Common myeloid progenitor, CD34-positive (primary cell): Measurements from ENCODE around the gene BICD1.

Experiments used
- CTCF ChIA-PET: fragments of 350-600 bp; sonication (Branson Sonifier 250); formaldehyde crosslinking; loops from one replicate; lab custom pipeline; 2021; ENCODE audit warnings: antibody characterized with exemption; lab: Charles Lee
- POLR2A ChIA-PET: fragments of 350-600 bp; sonication (Branson Sonifier 250); formaldehyde crosslinking; loops from one replicate; lab custom pipeline; 2021; ENCODE audit warnings: antibody characterized with exemption; lab: Charles Lee
- DNase-seq, 3 donors: peaks; one replicate each; pipeline versions ENCODE4 v3.0.0 to v3.0.0-alpha.2; 2013
- H3K27ac ChIP-seq, 2 experiments: 1 replicate in 1 of 2; 2 replicates in 1 of 2; pipeline ENCODE4 v1.7.0; 2013; ENCODE audit warnings: inconsistent platforms in 2 of 2, low read length in 2 of 2, mild to moderate bottlenecking in 2 of 2, low read depth in 1 of 2, moderate library complexity in 1 of 2; ENCODE audit not compliant: severe bottlenecking in 2 of 2, insufficient read depth in 1 of 2, poor library complexity in 1 of 2
- H3K27me3 ChIP-seq, 5 experiments: replicated peaks in 2 of 5; 1 replicate in 3 of 5; 2 replicates in 2 of 5; pipeline versions ENCODE4 v1.6.1 to v1.7.0; 2013; ENCODE audit warnings: low read length in 4 of 5, mild to moderate bottlenecking in 2 of 5, moderate library complexity in 2 of 5, inconsistent platforms in 1 of 5; ENCODE audit not compliant: insufficient read depth in 5 of 5, control insufficient read depth in 4 of 5
- H3K36me3 ChIP-seq, 4 experiments: 1 replicate in 2 of 4; 2 replicates in 2 of 4; pipeline versions ENCODE4 v1.6.1 to v1.7.0; 2013; ENCODE audit warnings: low read length in 3 of 4, control low read depth in 1 of 4, mild to moderate bottlenecking in 1 of 4; ENCODE audit not compliant: control insufficient read depth in 4 of 4, insufficient read depth in 4 of 4
- H3K4me1 ChIP-seq, 4 experiments: 1 replicate in 3 of 4; 2 replicates in 1 of 4; pipeline versions ENCODE4 v1.6.1 to v1.7.1; 2013; ENCODE audit warnings: low read length in 3 of 4, mild to moderate bottlenecking in 3 of 4, control low read depth in 1 of 4, inconsistent platforms in 1 of 4, moderate library complexity in 1 of 4; ENCODE audit not compliant: control insufficient read depth in 4 of 4, insufficient read depth in 4 of 4; ENCODE audit errors: control extremely low read depth in 1 of 4
- H3K4me3 ChIP-seq, 7 experiments: 1 replicate in 4 of 7; 2 replicates in 3 of 7; pipeline versions ENCODE4 v1.5.1 to v1.7.0; 2013; ENCODE audit warnings: mild to moderate bottlenecking in 7 of 7, low read length in 6 of 7, moderate library complexity in 6 of 7, inconsistent platforms in 2 of 7, low read depth in 2 of 7, control low read depth in 1 of 7; ENCODE audit not compliant: insufficient read depth in 4 of 7, control insufficient read depth in 1 of 7; ENCODE audit errors: extremely low read depth in 1 of 7
- H3K9me3 ChIP-seq, 5 experiments: 1 replicate in 4 of 5; 2 replicates in 1 of 5; pipeline versions ENCODE4 v1.6.1 to v1.7.1; 2013; ENCODE audit warnings: low read length in 4 of 5, mild to moderate bottlenecking in 2 of 5, inconsistent platforms in 1 of 5, low read depth in 1 of 5, moderate library complexity in 1 of 5; ENCODE audit not compliant: control insufficient read depth in 4 of 5, insufficient read depth in 2 of 5; ENCODE audit errors: control extremely low read depth in 1 of 5
- WGBS: methylation state at CpG from one replicate; pipeline ENCODE4 v1.1.5; 2013; ENCODE audit not compliant: insufficient coverage; 5-methylcytosine and 5-hydroxymethylcytosine counted together

BICD1 gene

DNA sequence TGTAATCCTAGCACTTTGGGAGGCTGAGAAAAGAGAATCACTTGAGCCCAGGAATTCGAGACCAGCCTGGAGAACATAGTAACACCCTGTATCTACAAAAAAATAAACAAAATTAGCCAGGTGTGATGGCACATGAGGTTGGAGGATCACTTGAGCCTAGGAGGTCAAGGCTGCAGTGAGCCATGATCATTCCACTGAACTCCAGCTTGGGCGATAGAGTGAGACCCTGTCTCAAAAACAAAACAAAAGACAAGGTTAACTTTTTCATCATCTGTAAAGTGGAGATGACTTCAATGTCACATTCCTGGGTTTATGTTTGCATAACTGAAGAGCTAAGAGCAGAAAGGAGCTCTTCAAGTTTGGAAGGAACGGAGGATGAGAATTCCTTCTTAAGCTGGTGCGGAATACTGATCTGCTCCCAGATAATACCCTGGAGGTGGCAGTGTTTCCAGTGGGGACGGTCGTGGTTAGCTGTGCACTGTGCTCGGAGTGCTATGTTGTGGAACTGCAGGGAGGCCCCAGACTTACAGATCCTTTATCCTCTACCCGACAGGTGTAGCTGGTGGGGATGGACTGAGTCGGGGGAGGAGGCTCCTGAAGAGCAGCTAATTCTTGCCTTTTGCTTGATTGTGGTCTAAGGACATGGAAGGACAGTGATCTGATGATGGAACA, 22.5 kb upstream of the BICD1 start:
- WGBS: 93% methylated on average over 8 of the region's 9 CpGs
- Histone ChIP-seq H3K27me3 (no peaks in the 10 kb centered on the region), H3K9me3 (no peaks in the 10 kb centered on the region), H3K4me3 (no peak overlapping the region), H3K4me1 (no peaks in the 10 kb centered on the region), H3K27ac (no peak overlapping the region), H3K36me3 (no peaks in the 10 kb centered on the region)
- POLR2A ChIA-PET: interaction anchor here (0.5 to 1.6 kb wide), 2 partner anchors 17 to 22 kb away, joined by 4 read pairs; no protein-coding TSS in a partner anchor
- DNase-seq: no peak
- CTCF ChIA-PET: interaction anchor here (1.0 to 1.7 kb wide), 6 partner anchors 9 to 26 kb away, joined by 3 to 6 read pairs (median 3); no protein-coding TSS in a partner anchor

DNA sequence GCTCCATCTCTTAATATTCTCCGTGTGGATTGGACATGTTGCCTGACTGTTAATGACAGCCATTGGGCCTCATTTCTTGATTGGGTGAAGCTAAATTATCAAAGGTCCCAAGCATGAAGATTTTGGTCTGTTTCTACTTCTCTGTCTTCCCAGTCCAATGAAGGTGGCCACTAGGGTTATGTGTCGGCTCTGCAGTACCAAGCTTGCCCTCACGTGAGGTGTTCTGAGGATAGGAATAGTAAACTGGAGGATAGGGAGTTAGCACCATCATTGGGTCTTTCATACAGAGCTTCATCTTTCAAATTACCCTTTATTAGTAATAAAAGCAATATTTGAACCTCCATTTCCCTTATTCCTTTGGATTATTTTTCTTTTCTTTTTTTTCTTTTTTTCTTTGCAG, 21.9 kb upstream of the BICD1 start:
- POLR2A ChIA-PET: interaction anchor here (0.5 to 1.6 kb wide), 2 partner anchors 18 to 21 kb away, joined by 4 read pairs; no protein-coding TSS in a partner anchor
- no CpG with 5 or more reads among the region's 3 CpGs for WGBS
- H3K9me3 ChIP-seq: no peaks in the 10 kb centered on the region

DNA sequence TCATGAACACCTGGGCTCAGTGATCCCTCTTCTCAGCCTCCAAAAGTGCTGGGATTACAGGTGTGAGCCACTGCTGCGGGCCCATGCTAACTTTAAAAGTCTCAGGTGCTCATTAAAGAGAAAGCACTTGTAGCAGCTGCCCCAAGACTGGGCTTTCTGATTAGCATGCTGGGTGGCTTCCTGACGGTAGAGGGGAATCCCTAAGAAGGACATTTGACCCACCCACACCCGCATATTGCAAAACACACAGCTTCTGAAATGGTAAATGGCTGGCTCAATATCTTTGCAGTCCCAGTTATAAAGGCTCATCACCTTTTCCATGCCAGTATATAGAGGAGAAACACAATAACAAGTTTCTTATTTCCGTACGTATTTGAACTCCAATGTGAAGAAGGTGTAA, 19.3 kb upstream of the BICD1 start:
- POLR2A ChIA-PET: no interaction called here
- H3K9me3 ChIP-seq: no peaks in the 10 kb centered on the region
- H3K36me3 ChIP-seq: no peaks in the 10 kb centered on the region
- no peak overlapping the region for H3K27ac ChIP-seq
- 100% methylated on average over 1 of the region's 5 CpGs for WGBS
- no peak overlapping the region for H3K4me3 ChIP-seq
- no peaks in the 10 kb centered on the region for H3K27me3 ChIP-seq
- H3K4me1 ChIP-seq: peaks cover 0 to 5% (median 0%) of the 10 kb centered on the region in 4 experiments
- no peak for DNase-seq
- CTCF ChIA-PET: no interaction called here

More for the DNA sequence above, 21.9 kb upstream of the BICD1 start:
- CTCF ChIA-PET: interaction anchor here (0.6 to 1.7 kb wide), 6 partner anchors 9 to 26 kb away, joined by 3 to 6 read pairs (median 3); no protein-coding TSS in a partner anchor
- H3K27ac ChIP-seq: no peak overlapping the region
- no peaks in the 10 kb centered on the region for H3K36me3 ChIP-seq
- H3K4me3 ChIP-seq: no peak overlapping the region
- no peaks in the 10 kb centered on the region for H3K27me3 ChIP-seq
- no peak for DNase-seq
- peaks cover 0 to 4% (median 0%) of the 10 kb centered on the region in 4 experiments for H3K4me1 ChIP-seq

DNA sequence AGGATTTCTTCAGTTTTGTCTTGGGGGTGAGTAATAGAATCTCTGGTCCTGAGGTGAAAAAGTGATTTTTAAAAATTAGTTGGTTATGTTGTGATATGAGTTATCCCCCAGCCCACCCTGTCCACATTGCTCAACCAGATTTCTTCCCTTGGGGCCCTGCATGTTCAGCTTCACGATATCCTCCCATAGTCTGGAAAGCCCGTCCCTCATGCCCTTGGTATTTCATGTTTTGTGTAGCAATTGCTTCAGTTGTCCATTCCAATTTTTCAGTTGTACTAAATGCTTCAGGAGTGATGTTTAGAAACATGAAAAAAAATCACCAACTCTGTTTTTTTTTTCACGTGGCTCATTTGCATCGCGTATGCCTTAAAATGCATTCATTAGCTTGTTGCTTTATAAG, 17.5 kb upstream of the BICD1 start:
- no peak for DNase-seq
- Histone ChIP-seq H3K9me3 (no peaks in the 10 kb centered on the region), H3K4me1 (peaks cover 0 to 5% (median 0%) of the 10 kb centered on the region in 4 experiments), H3K36me3 (no peaks in the 10 kb centered on the region), H3K4me3 (no peak overlapping the region), H3K27me3 (no peaks in the 10 kb centered on the region), H3K27ac (no peak overlapping the region)
- ChIA-PET CTCF (interaction anchor here (1.3 kb wide), 1 partner anchor 13 kb away, joined by 3 read pairs; no protein-coding TSS in a partner anchor), POLR2A (no interaction called here)
- 100% methylated on average over 5 of the region's 5 CpGs for WGBS

- H3K9me3 ChIP-seq: no peaks in the 10 kb centered on the region
- no peaks in the 10 kb centered on the region for H3K36me3 ChIP-seq
- H3K4me1 ChIP-seq: peaks cover 0 to 5% (median 0%) of the 10 kb centered on the region in 4 experiments
- POLR2A ChIA-PET: no interaction called here
- 100% methylated on average over 1 of the region's 3 CpGs for WGBS
- no peak overlapping the region for H3K27ac ChIP-seq
- CTCF ChIA-PET: interaction anchor here (1.3 kb wide), 1 partner anchor 13 kb away, joined by 3 read pairs; no protein-coding TSS in a partner anchor
- no peak overlapping the region for H3K4me3 ChIP-seq
- DNase-seq: no peak
- H3K27me3 ChIP-seq: no peaks in the 10 kb centered on the region
Observed at GRCh38 chr12:32089586-32089985, 17.1 kb upstream of the BICD1 start.

GRCh38 chr12:32091696-32092095, 15.0 kb upstream of the BICD1 start:
- DNase-seq: no peak
- Histone ChIP-seq H3K9me3 (no peaks in the 10 kb centered on the region), H3K27ac (no peak overlapping the region), H3K36me3 (no peaks in the 10 kb centered on the region), H3K4me3 (no peak overlapping the region), H3K27me3 (no peaks in the 10 kb centered on the region), H3K4me1 (peaks cover 0 to 5% (median 0%) of the 10 kb centered on the region in 4 experiments)
- POLR2A ChIA-PET: interaction anchor here (0.8 kb wide), 1 partner anchor 16 kb away, joined by 3 read pairs; no protein-coding TSS in a partner anchor
- no CpG with 5 or more reads among the region's 1 CpG for WGBS
- CTCF ChIA-PET: interaction anchor here (2.3 kb wide), 1 partner anchor 31 kb away, joined by 7 read pairs; no protein-coding TSS in a partner anchor

- Histone ChIP-seq H3K27ac (no peak overlapping the region), H3K4me1 (no peaks in the 10 kb centered on the region), H3K27me3 (no peaks in the 10 kb centered on the region), H3K9me3 (no peaks in the 10 kb centered on the region), H3K4me3 (no peak overlapping the region), H3K36me3 (no peaks in the 10 kb centered on the region)
- no peak for DNase-seq
- no CpG with 5 or more reads among the region's 4 CpGs for WGBS
- ChIA-PET POLR2A (no interaction called here), CTCF (no interaction called here)
Observed at GRCh38 chr12:32098112-32098511, 8.5 kb upstream of the BICD1 start.
